GM23338 (cell line): ENCODE data around the gene C10orf90.

Experiments used
- STAT1 ChIP-seq: IDR thresholded peaks from one replicate; pipeline ENCODE4 v1.6.1; 2016; ENCODE audit warnings: antibody characterized with exemption; ENCODE audit not compliant: unreplicated experiment
- TF ChIP-seq, protein P1 (sequence below), 2 experiments: fragments of 200-600 bp in 1 of 2; sonication (generic) in 1 of 2; conservative IDR thresholded peaks; 2 replicates each; pipeline versions ENCODE4 v1.5.1 to v1.6.1; 2016 to 2017; ENCODE audit warnings: antibody characterized with exemption in 2 of 2, low read depth in 2 of 2, mild to moderate bottlenecking in 2 of 2, moderate library complexity in 1 of 2

- TF ChIP-seq, protein P1, sequence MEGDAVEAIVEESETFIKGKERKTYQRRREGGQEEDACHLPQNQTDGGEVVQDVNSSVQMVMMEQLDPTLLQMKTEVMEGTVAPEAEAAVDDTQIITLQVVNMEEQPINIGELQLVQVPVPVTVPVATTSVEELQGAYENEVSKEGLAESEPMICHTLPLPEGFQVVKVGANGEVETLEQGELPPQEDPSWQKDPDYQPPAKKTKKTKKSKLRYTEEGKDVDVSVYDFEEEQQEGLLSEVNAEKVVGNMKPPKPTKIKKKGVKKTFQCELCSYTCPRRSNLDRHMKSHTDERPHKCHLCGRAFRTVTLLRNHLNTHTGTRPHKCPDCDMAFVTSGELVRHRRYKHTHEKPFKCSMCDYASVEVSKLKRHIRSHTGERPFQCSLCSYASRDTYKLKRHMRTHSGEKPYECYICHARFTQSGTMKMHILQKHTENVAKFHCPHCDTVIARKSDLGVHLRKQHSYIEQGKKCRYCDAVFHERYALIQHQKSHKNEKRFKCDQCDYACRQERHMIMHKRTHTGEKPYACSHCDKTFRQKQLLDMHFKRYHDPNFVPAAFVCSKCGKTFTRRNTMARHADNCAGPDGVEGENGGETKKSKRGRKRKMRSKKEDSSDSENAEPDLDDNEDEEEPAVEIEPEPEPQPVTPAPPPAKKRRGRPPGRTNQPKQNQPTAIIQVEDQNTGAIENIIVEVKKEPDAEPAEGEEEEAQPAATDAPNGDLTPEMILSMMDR (conservative IDR thresholded peaks at IDR 0.05; ENCODE audit: low read depth in 2 of 2), result no peak
- TF ChIP-seq STAT1, result no peak
These were observed 83.6 kb downstream of the C10orf90 start for GRCh38 chr10:126586878-126587277.
